ENCODE data around the gene RFC4. TPM values are rescaled to one million over a fixed set of nuclear protein-coding genes. Genes with fewer than 3 reads are reported as not detected.
A peak's percentile ranks its signal among the peaks of the same experiment; 100 is the strongest.

Gene RFC4
- total and polyA plus RNA-seq, 2 of the 8 experiments (the other 6 are each of a cell fraction or from before 2014, with no cell fraction given): 21.8 to 86.9 TPM

- Histone ChIP-seq H3K18ac (ENCODE audit: extremely low read depth, low read length) (peak overlapping the region; percentile 42), H2AFZ (ENCODE audit: low read length) (peak overlapping the region; percentile 37; the same call in 1 of the 2 replicates), H2BK12ac (ENCODE audit: low read depth, low read length) (peak overlapping the region; percentile 64; the same call in 1 of the 2 replicates), H2AK5ac (ENCODE audit: low read depth, low read length) (no peak overlapping the region; the same call in 1 of the 2 replicates), H4K8ac (ENCODE audit: extremely low read depth, insufficient read depth, low read length) (0 out of 2 replicates have a peak overlapping the region, but pooled peaks have one; percentile 88), H3K14ac (ENCODE audit: insufficient read length) (no peak overlapping the region), H3K36me3 (ENCODE audit: control insufficient read depth in 2 of 4, insufficient read depth in 4 of 4, low read length in 3 of 4) (no peaks in the 10 kb centered on the region), H4K5ac (ENCODE audit: insufficient read length, low read depth, low read length) (no peak overlapping the region), H3K9ac (replicated peaks in 1 of 4; ENCODE audit: extremely low read depth in 1 of 4, low read depth in 3 of 4, low read length in 3 of 4) (no peak overlapping the region; a peak in 1 of 7 replicates), H2BK5ac (ENCODE audit: low read depth, low read length) (no peak overlapping the region; the same call in 1 of the 2 replicates), H3K79me2 (ENCODE audit: control insufficient read depth in 1 of 2, insufficient read depth in 2 of 2, low read length in 2 of 2) (no peaks in the 10 kb centered on the region), H2BK20ac (ENCODE audit: low read length) (peak overlapping the region; percentile 94; the same call in 1 of the 2 replicates), H3K4ac (replicated peaks; ENCODE audit: insufficient read length, low read depth, low read length) (no peak overlapping the region), H3K4me1 (replicated peaks in 1 of 4; ENCODE audit: control insufficient read depth in 3 of 4, insufficient read depth in 4 of 4, low read length in 3 of 4) (peaks cover 0 to 19% (median 5%) of the 10 kb centered on the region in 4 experiments; a peak in 6 of 7 replicates), H3K4me3 (ENCODE audit: extremely low read depth in 1 of 4, insufficient read depth in 2 of 4, low read depth in 3 of 4, low read length in 4 of 4) (no peak overlapping the region; a peak in 1 of 8 replicates), H3K27me3 (replicated peaks in 1 of 4; ENCODE audit: control insufficient read depth in 3 of 4, extremely low read depth in 1 of 4, insufficient read depth in 3 of 4, low read length in 3 of 4) (peaks cover 0 to 3% (median 0%) of the 10 kb centered on the region in 4 experiments; a peak in 2 of 7 replicates), H4K20me1 (replicated peaks in 1 of 2; ENCODE audit: control insufficient read depth in 1 of 2, insufficient read depth in 2 of 2, low read length in 2 of 2) (no peaks in the 10 kb centered on the region), H3K56ac (replicated peaks; ENCODE audit: insufficient read length, low read depth, low read length) (no peak overlapping the region), H3K4me2 (ENCODE audit: insufficient read depth in 1 of 2, low read depth in 2 of 2, low read length in 2 of 2) (peak overlapping the region in 1 of 2 experiments; percentile 12; a peak in 1 of 4 replicates), H3K23me2 (ENCODE audit: low read depth, low read length) (no peaks in the 10 kb centered on the region), H4K91ac (replicated peaks; ENCODE audit: insufficient read length, low read length) (no peak overlapping the region), H3K79me1 (ENCODE audit: low read depth, low read length) (no peaks in the 10 kb centered on the region), H2BK15ac (ENCODE audit: low read length) (peak overlapping the region; percentile 77), H3K23ac (ENCODE audit: insufficient read length) (no peak overlapping the region), H3K27ac (ENCODE audit: low read depth, low read length) (no peak overlapping the region), H2BK120ac (replicated peaks; ENCODE audit: low read depth, low read length) (no peak overlapping the region), H3K9me3 (ENCODE audit: insufficient read depth in 2 of 2, low read depth in 1 of 2, low read length in 1 of 2) (no peaks in the 10 kb centered on the region)
- FAIRE-seq (no peak), DNase-seq (ENCODE audit: low read depth in 1 of 2, low spot score in 2 of 2) (no peak)
- TF ChIP-seq JUND (IDR thresholded peaks at IDR 0.05; ENCODE audit: low read length) (no peak), MAX (IDR thresholded peaks at IDR 0.05) (peak; percentile 68)
- ChIA-PET CTCF (ENCODE audit: partially characterized antibody) (interaction anchor here (0.7 to 10.6 kb wide), 4 partner anchors 9 to 157 kb away, joined by 3 to 81 read pairs (median 6); no protein-coding TSS in a partner anchor), POLR2A (ENCODE audit: partially characterized antibody) (interaction anchor here (0.7 to 8.0 kb wide), 7 partner anchors 11 to 34 kb away, joined by 3 to 170 read pairs (median 4); partner anchors contain the start of genes EIF4A2 and RFC4)
- 80% methylated on average over 28 of the region's 28 CpGs; no CpG with 5 or more reads in 1 of the 2 experiments for WGBS, 2 experiments (ENCODE audit: extremely low coverage in 1 of 2, insufficient coverage in 1 of 2, insufficient read length in 1 of 2, insufficient replicate concordance in 2 of 2, low coverage in 1 of 2, low lambda C conversion rate in 2 of 2, missing lambda C conversion rate in 1 of 2)
Observed at GRCh38 chr3:186772701-186773417, 33.4 kb downstream of the RFC4 start.

All from H1 (cell line).